Thyroid gland (tissue), 4 donors: ENCODE measurements around the gene EPN3.

ENCODE experiments used
- POLR2A ChIP-seq, 2 donors: fragments of 450-650 bp; IDR thresholded peaks; one replicate each; pipeline ENCODE4 v1.6.1; 2017; ENCODE audit warnings: antibody characterized with exemption in 2 of 2, mild to moderate bottlenecking in 2 of 2, moderate library complexity in 1 of 2
- TF ChIP-seq, protein P1 (sequence below), 6 experiments: fragments of 200-600 bp in 3 of 6; fragments of 450-650 bp in 3 of 6; sonication (generic) in 3 of 6; IDR thresholded peaks; one replicate each; pipeline ENCODE4 v1.5.1; 2016 to 2019; ENCODE audit warnings: antibody characterized with exemption in 6 of 6, mild to moderate bottlenecking in 2 of 6, inconsistent platforms in 1 of 6, moderate library complexity in 1 of 6

DNA sequence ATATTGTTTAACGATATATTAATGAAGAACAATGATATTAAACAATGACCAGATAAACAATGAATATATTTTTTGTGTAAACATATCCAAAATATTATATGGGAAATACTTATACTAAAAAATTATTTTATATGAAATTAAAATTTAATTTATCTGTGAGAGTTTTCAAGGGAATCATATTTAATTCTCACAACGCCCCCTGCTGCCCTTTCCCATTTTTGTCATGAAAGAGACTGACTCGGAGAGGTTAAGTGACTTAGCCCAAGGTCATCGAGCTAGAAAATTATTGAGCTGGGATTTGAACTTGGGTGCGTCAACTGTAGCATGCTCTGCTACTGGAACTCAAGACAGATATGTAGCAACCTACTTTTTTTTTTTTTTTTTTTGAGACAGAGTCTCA lies 31.5 kb upstream of the EPN3 start:
- TF ChIP-seq, protein P1, sequence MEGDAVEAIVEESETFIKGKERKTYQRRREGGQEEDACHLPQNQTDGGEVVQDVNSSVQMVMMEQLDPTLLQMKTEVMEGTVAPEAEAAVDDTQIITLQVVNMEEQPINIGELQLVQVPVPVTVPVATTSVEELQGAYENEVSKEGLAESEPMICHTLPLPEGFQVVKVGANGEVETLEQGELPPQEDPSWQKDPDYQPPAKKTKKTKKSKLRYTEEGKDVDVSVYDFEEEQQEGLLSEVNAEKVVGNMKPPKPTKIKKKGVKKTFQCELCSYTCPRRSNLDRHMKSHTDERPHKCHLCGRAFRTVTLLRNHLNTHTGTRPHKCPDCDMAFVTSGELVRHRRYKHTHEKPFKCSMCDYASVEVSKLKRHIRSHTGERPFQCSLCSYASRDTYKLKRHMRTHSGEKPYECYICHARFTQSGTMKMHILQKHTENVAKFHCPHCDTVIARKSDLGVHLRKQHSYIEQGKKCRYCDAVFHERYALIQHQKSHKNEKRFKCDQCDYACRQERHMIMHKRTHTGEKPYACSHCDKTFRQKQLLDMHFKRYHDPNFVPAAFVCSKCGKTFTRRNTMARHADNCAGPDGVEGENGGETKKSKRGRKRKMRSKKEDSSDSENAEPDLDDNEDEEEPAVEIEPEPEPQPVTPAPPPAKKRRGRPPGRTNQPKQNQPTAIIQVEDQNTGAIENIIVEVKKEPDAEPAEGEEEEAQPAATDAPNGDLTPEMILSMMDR (IDR thresholded peaks at IDR 0.05) = peak in 4 of 6 experiments; percentile 17 to 54 (median 42)
- no peak for TF ChIP-seq POLR2A (IDR thresholded peaks at IDR 0.05)
